ENCODE results near the gene TMEM141. TPM values are rescaled to one million over a fixed set of nuclear protein-coding genes. Genes with fewer than 3 reads are reported as not detected.

The TMEM141 gene
- polyA plus RNA-seq, 2 donors, result 85.2 to 155 TPM

DNA sequence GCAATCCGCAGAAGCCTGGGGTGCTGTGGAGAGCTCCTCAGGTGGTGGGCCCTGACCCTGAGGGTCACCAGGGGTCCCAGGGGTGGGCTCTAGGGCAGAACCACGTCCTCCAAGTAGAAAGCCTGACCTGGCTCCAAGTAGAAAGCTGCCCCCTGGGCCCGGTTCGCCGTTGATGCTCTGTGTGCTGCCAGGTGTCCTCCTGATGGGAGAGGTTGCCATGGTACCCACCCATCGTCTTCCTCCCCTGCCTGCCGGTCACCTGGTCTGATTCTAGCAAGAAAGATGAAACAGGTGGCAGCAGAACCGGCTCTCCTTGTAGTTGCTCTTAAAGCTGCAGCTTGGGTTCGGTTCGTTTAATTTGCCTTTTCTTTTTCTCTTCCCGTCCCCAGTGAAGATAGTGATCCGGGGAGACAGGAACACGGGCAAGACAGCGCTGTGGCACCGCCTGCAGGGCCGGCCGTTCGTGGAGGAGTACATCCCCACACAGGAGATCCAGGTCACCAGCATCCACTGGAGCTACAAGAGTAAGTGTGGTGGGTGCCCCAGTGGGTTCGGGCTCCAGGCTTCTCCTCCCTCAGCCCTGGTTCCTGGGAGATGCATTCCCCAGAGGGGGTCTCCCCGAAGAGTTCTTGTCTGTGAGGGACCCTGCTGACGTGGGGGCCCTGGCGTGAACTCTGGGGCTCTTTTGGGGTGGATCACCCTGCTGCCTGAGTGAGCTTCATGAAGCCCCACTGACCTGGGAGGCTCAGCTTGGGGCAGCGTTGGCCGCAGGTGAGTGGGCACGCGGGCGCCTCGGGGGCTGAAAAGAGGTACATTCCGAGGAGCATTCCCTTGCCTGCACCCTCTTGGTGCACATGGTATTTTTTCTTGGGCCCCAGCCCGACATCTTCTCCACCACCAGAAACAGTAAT, 32.2 kb downstream of the TMEM141 start:
- Histone ChIP-seq H3K4me1 (ENCODE audit: control insufficient read depth in 2 of 2, insufficient read depth in 2 of 2, low read length in 1 of 2) (no peaks in the 10 kb centered on the region), H3K36me3 (ENCODE audit: control insufficient read depth in 2 of 2, insufficient read depth in 2 of 2, low read length in 1 of 2) (peaks cover 13 to 29% of the 10 kb centered on the region in 2 donors), H3K9me3 (ENCODE audit: control insufficient read depth in 2 of 2, insufficient read depth in 1 of 2, low read depth in 1 of 2, low read length in 1 of 2) (no peaks in the 10 kb centered on the region), H3K27me3 (ENCODE audit: control insufficient read depth in 1 of 2, insufficient read depth in 2 of 2, low read length in 2 of 2) (no peaks in the 10 kb centered on the region), H3K4me3 (ENCODE audit: low read depth in 1 of 2, low read length in 2 of 2) (no peak overlapping the region), H3K27ac (ENCODE audit: low read depth in 2 of 2, low read length in 1 of 2) (no peak overlapping the region)
- 86 to 87% methylated on average over 30 of the region's 30 CpGs for WGBS, 2 donors

DNA sequence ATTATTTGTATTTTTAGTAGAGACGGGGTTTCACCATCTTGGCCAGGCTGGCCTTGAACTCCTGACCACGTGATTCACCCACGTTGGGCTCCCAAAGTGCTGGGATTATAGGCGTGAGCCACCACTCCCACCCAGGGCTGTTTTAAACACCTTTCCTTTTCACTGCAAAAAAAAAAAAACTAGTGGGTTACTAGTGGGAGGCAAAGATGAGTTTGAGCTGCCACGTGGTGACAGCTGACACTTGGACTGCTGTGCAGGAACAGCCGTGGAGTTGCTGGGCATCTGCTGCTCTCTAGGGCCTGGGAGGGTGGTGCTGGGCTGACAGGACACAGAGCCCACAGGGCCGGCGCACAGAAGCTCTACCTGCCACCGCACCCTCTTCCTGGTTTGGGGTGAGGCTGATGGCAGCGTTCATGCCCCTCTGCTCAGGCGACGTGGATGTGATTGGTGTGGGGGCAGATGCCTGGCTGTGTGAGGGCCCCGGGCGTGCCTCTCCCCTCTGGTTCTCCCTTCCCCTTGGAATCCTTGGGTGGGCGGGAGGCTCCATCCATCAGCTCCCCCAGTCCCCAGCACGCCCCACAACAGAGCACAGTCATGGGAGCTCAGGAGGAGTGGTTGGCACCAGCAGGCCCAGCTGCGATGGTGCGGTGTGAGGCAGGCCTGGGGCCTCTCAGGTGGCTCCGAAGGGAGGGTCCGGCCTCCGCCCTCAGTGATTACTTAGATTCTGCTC, 33.5 kb downstream of the TMEM141 start:
- no peaks in the 10 kb centered on the region for H3K9me3 ChIP-seq (ENCODE audit: control insufficient read depth in 2 of 2, insufficient read depth in 1 of 2, low read depth in 1 of 2, low read length in 1 of 2)
- peaks cover 15 to 41% of the 10 kb centered on the region in 2 donors for H3K36me3 ChIP-seq (ENCODE audit: control insufficient read depth in 2 of 2, insufficient read depth in 2 of 2, low read length in 1 of 2)
- H3K27me3 ChIP-seq (ENCODE audit: control insufficient read depth in 1 of 2, insufficient read depth in 2 of 2, low read length in 2 of 2), result no peaks in the 10 kb centered on the region
- H3K4me1 ChIP-seq (ENCODE audit: control insufficient read depth in 2 of 2, insufficient read depth in 2 of 2, low read length in 1 of 2), result no peaks in the 10 kb centered on the region
- H3K27ac ChIP-seq (ENCODE audit: low read depth in 2 of 2, low read length in 1 of 2), result no peak overlapping the region
- WGBS, 2 donors, result 86 to 90% methylated on average over 20 to 21 of the region's 21 CpGs
- no peak overlapping the region for H3K4me3 ChIP-seq (ENCODE audit: low read depth in 1 of 2, low read length in 2 of 2)

- no peaks in the 10 kb centered on the region for H3K9me3 ChIP-seq (ENCODE audit: control insufficient read depth in 2 of 2, insufficient read depth in 1 of 2, low read depth in 1 of 2, low read length in 1 of 2)
- WGBS, 2 donors, result 89 to 93% methylated on average over 42 to 44 of the region's 44 CpGs
- no peak overlapping the region for H3K4me3 ChIP-seq (ENCODE audit: low read depth in 1 of 2, low read length in 2 of 2)
- peaks cover 21 to 50% of the 10 kb centered on the region in 2 donors for H3K36me3 ChIP-seq (ENCODE audit: control insufficient read depth in 2 of 2, insufficient read depth in 2 of 2, low read length in 1 of 2)
- no peaks in the 10 kb centered on the region for H3K27me3 ChIP-seq (ENCODE audit: control insufficient read depth in 1 of 2, insufficient read depth in 2 of 2, low read length in 2 of 2)
- H3K4me1 ChIP-seq (ENCODE audit: control insufficient read depth in 2 of 2, insufficient read depth in 2 of 2, low read length in 1 of 2), result no peaks in the 10 kb centered on the region
- H3K27ac ChIP-seq (ENCODE audit: low read depth in 2 of 2, low read length in 1 of 2), result no peak overlapping the region
Observed at GRCh38 chr9:136825295-136826187, 34.4 kb downstream of the TMEM141 start.

DNA sequence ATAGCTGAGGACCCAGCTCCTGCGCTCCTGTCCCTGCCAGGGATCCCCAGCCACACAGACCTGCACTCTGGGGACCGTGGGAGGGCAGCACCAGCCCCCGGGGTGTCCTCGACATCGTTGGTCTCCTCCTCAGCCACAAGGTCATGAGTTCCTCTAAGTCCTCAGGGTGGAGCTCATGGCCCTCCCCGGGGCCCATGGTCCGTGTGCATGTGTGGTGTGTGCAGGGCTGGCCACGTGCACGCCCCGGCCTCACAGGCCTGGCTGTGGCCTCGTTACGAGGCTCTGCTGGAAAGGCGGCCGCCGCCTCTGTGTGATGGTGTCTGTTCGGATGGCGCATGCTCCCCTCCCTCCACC, 35.0 kb downstream of the TMEM141 start:
- H3K4me3 ChIP-seq (ENCODE audit: low read depth in 1 of 2, low read length in 2 of 2), result no peak overlapping the region
- no peaks in the 10 kb centered on the region for H3K4me1 ChIP-seq (ENCODE audit: control insufficient read depth in 2 of 2, insufficient read depth in 2 of 2, low read length in 1 of 2)
- H3K9me3 ChIP-seq (ENCODE audit: control insufficient read depth in 2 of 2, insufficient read depth in 1 of 2, low read depth in 1 of 2, low read length in 1 of 2), result no peaks in the 10 kb centered on the region
- WGBS, 2 donors, result 88 to 94% methylated on average over 10 to 17 of the region's 17 CpGs
- H3K36me3 ChIP-seq (ENCODE audit: control insufficient read depth in 2 of 2, insufficient read depth in 2 of 2, low read length in 1 of 2), result peaks cover 21 to 52% of the 10 kb centered on the region in 2 donors
- no peaks in the 10 kb centered on the region for H3K27me3 ChIP-seq (ENCODE audit: control insufficient read depth in 1 of 2, insufficient read depth in 2 of 2, low read length in 2 of 2)
- no peak overlapping the region for H3K27ac ChIP-seq (ENCODE audit: low read depth in 2 of 2, low read length in 1 of 2)

DNA sequence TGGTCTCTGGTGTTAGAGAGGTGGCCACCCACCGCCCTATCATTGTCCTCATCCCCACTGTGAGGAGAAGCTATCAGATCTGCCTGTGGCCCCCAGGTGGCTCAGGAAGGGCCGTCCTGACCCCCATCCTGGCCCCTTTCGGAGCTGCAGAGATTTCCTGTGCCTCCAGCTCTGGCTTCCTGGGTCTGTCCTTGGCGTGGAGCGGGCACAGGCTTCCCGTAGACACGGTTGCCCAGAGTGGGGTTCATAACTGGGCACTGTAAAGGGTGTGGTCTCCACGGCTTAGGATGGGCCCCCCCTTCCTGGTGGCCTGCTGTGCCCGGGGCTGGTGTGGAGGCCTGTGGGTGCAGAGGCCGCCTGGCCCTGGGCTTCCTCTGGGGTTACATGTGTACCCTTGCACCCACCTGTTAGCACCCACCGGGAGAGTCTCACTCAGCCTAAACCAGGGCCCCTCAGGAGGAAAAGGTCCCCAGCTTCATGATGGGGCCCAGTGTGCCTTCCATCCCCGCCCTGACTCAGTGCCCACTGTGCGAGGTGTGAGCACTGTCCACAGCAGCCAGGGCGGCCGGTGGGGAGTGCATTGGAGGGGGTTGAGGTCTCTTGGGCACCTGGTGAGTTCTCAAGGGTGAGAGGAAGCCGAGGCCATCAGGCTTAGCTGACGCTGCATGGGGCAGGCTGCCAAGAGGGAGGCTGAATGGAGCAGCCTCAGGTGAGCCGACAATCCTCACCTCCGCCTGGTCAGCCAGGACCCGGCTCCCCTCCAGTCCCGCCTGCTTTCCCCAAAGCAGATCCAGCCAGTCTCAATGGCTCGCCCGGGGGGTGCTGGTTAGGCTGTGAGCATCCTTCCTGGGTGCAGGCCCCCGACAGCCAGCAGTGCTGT, 35.8 kb downstream of the TMEM141 start:
- Histone ChIP-seq H3K27me3 (ENCODE audit: control insufficient read depth in 1 of 2, insufficient read depth in 2 of 2, low read length in 2 of 2) (no peaks in the 10 kb centered on the region), H3K36me3 (ENCODE audit: control insufficient read depth in 2 of 2, insufficient read depth in 2 of 2, low read length in 1 of 2) (peaks cover 21 to 60% of the 10 kb centered on the region in 2 donors), H3K9me3 (ENCODE audit: control insufficient read depth in 2 of 2, insufficient read depth in 1 of 2, low read depth in 1 of 2, low read length in 1 of 2) (no peaks in the 10 kb centered on the region), H3K27ac (ENCODE audit: low read depth in 2 of 2, low read length in 1 of 2) (no peak overlapping the region), H3K4me3 (ENCODE audit: low read depth in 1 of 2, low read length in 2 of 2) (no peak overlapping the region), H3K4me1 (ENCODE audit: control insufficient read depth in 2 of 2, insufficient read depth in 2 of 2, low read length in 1 of 2) (no peaks in the 10 kb centered on the region)
- 83 to 90% methylated on average over 24 of the region's 24 CpGs for WGBS, 2 donors

GRCh38 chr9:136827794-136828473, 36.8 kb downstream of the TMEM141 start:
- H3K4me3 ChIP-seq (ENCODE audit: low read depth in 1 of 2, low read length in 2 of 2), result no peak overlapping the region
- 89 to 93% methylated on average over 14 of the region's 14 CpGs for WGBS, 2 donors
- H3K36me3 ChIP-seq (ENCODE audit: control insufficient read depth in 2 of 2, insufficient read depth in 2 of 2, low read length in 1 of 2), result peaks cover 21 to 68% of the 10 kb centered on the region in 2 donors
- no peaks in the 10 kb centered on the region for H3K9me3 ChIP-seq (ENCODE audit: control insufficient read depth in 2 of 2, insufficient read depth in 1 of 2, low read depth in 1 of 2, low read length in 1 of 2)
- H3K27ac ChIP-seq (ENCODE audit: low read depth in 2 of 2, low read length in 1 of 2), result no peak overlapping the region
- no peaks in the 10 kb centered on the region for H3K27me3 ChIP-seq (ENCODE audit: control insufficient read depth in 1 of 2, insufficient read depth in 2 of 2, low read length in 2 of 2)
- H3K4me1 ChIP-seq (ENCODE audit: control insufficient read depth in 2 of 2, insufficient read depth in 2 of 2, low read length in 1 of 2), result no peaks in the 10 kb centered on the region

- H3K27ac ChIP-seq (ENCODE audit: low read depth in 2 of 2, low read length in 1 of 2), result no peak overlapping the region
- H3K27me3 ChIP-seq (ENCODE audit: control insufficient read depth in 1 of 2, insufficient read depth in 2 of 2, low read length in 2 of 2), result no peaks in the 10 kb centered on the region
- H3K9me3 ChIP-seq (ENCODE audit: control insufficient read depth in 2 of 2, insufficient read depth in 1 of 2, low read depth in 1 of 2, low read length in 1 of 2), result no peaks in the 10 kb centered on the region
- H3K4me1 ChIP-seq (ENCODE audit: control insufficient read depth in 2 of 2, insufficient read depth in 2 of 2, low read length in 1 of 2), result no peaks in the 10 kb centered on the region
- peaks cover 19 to 65% of the 10 kb centered on the region in 2 donors for H3K36me3 ChIP-seq (ENCODE audit: control insufficient read depth in 2 of 2, insufficient read depth in 2 of 2, low read length in 1 of 2)
- no peak overlapping the region for H3K4me3 ChIP-seq (ENCODE audit: low read depth in 1 of 2, low read length in 2 of 2)
- 92 to 95% methylated on average over 31 of the region's 31 CpGs for WGBS, 2 donors
Observed at GRCh38 chr9:136828474-136829140, 37.5 kb downstream of the TMEM141 start.

- no peak overlapping the region for H3K4me3 ChIP-seq (ENCODE audit: low read depth in 1 of 2, low read length in 2 of 2)
- no peak overlapping the region for H3K27ac ChIP-seq (ENCODE audit: low read depth in 2 of 2, low read length in 1 of 2)
- H3K9me3 ChIP-seq (ENCODE audit: control insufficient read depth in 2 of 2, insufficient read depth in 1 of 2, low read depth in 1 of 2, low read length in 1 of 2), result no peaks in the 10 kb centered on the region
- no peaks in the 10 kb centered on the region for H3K27me3 ChIP-seq (ENCODE audit: control insufficient read depth in 1 of 2, insufficient read depth in 2 of 2, low read length in 2 of 2)
- peaks cover 18 to 65% of the 10 kb centered on the region in 2 donors for H3K36me3 ChIP-seq (ENCODE audit: control insufficient read depth in 2 of 2, insufficient read depth in 2 of 2, low read length in 1 of 2)
- no peaks in the 10 kb centered on the region for H3K4me1 ChIP-seq (ENCODE audit: control insufficient read depth in 2 of 2, insufficient read depth in 2 of 2, low read length in 1 of 2)
- WGBS, 2 donors, result 94% methylated on average over 14 of the region's 14 CpGs
Observed at GRCh38 chr9:136829412-136829811, 38.3 kb downstream of the TMEM141 start.

Measured in esophagus (tissue), 2 donors.